C4-2B (cell line): ENCODE data around the gene OTOP1.

Experiments used
- CTCF ChIP-seq: fragments of 450-650 bp; conservative IDR thresholded peaks from 2 replicates; pipeline ENCODE4 v1.5.1; 2017; ENCODE audit warnings: mild to moderate bottlenecking
- ZFX ChIP-seq: fragments of 450-650 bp; IDR thresholded peaks from 2 replicates; pipeline ENCODE4 v1.6.1; 2017

- TF ChIP-seq ZFX = no peak
- TF ChIP-seq CTCF = no peak
Measured at GRCh38 chr4:4256799-4257198, 30.1 kb upstream of the OTOP1 start.
